ENCODE measurements around the gene ZNF831. TPM values are rescaled to one million over a fixed set of nuclear protein-coding genes. Genes with fewer than 3 reads are reported as not detected.

ZNF831 gene
- total and polyA plus RNA-seq, 9 donors, result 0.05 to 0.36 (median 0.15) TPM; not detected in 1

- Histone ChIP-seq H3K36me3 (no peaks in the 10 kb centered on the region), H3K27me3 (no peaks in the 10 kb centered on the region), H3K27ac (no peak overlapping the region), H3K4me1 (ENCODE audit: insufficient read depth) (no peaks in the 10 kb centered on the region), H3K9me3 (no peaks in the 10 kb centered on the region), H3K4me3 (no peak overlapping the region)
- 50 to 60% (median 56%) methylated on average over 3 of the region's 3 CpGs for WGBS, 3 donors
- intact Hi-C loops (cut with DNase I), result no loop called here
- TF ChIP-seq, protein P1, sequence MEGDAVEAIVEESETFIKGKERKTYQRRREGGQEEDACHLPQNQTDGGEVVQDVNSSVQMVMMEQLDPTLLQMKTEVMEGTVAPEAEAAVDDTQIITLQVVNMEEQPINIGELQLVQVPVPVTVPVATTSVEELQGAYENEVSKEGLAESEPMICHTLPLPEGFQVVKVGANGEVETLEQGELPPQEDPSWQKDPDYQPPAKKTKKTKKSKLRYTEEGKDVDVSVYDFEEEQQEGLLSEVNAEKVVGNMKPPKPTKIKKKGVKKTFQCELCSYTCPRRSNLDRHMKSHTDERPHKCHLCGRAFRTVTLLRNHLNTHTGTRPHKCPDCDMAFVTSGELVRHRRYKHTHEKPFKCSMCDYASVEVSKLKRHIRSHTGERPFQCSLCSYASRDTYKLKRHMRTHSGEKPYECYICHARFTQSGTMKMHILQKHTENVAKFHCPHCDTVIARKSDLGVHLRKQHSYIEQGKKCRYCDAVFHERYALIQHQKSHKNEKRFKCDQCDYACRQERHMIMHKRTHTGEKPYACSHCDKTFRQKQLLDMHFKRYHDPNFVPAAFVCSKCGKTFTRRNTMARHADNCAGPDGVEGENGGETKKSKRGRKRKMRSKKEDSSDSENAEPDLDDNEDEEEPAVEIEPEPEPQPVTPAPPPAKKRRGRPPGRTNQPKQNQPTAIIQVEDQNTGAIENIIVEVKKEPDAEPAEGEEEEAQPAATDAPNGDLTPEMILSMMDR (IDR thresholded peaks at IDR 0.05), result no peak
- TF ChIP-seq POLR2A (IDR thresholded peaks at IDR 0.05), result no peak
- DNase-seq, result no peak
Measured at GRCh38 chr20:59232618-59233017, 69.0 kb downstream of the ZNF831 start.

GRCh38 chr20:59235226-59235625 is 71.6 kb downstream of the ZNF831 start:
- 53 to 61% (median 58%) methylated on average over 5 of the region's 5 CpGs for WGBS, 3 donors
- DNase-seq, result no peak
- Histone ChIP-seq H3K36me3 (no peaks in the 10 kb centered on the region), H3K27me3 (no peaks in the 10 kb centered on the region), H3K4me3 (no peak overlapping the region), H3K4me1 (ENCODE audit: insufficient read depth) (no peaks in the 10 kb centered on the region), H3K9me3 (no peaks in the 10 kb centered on the region), H3K27ac (no peak overlapping the region)
- TF ChIP-seq POLR2A (IDR thresholded peaks at IDR 0.05), result no peak
- intact Hi-C loops (cut with DNase I), result no loop called here

DNA sequence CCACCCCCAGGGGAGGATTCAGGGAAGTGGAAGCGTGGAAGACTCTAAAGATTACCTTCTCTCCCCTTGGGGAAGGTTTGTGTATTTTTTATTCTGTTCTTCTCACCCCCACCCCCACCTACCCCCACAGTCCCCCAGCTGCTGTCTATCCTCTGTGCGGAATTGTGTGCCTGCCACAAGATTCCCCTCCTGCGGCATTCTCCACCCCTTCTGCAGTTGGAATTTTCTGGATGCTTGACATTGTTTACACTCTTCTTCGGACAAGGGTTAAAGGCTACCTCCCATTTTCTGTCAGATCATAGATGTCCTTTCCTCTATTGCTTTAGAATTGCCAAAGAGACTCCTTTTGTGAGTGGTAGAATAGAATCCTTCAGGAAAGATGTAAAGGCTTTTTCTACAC is 76.4 kb downstream of the ZNF831 start:
- 24 to 32% (median 27%) methylated on average over 4 of the region's 4 CpGs for WGBS, 3 donors
- no peak for DNase-seq
- intact Hi-C loops (cut with DNase I), result no loop called here
- TF ChIP-seq POLR2A (IDR thresholded peaks at IDR 0.05) (no peak), EP300 (IDR thresholded peaks at IDR 0.05) (no peak)
- TF ChIP-seq, protein P1 (IDR thresholded peaks at IDR 0.05), result no peak
- Histone ChIP-seq H3K27me3 (no peaks in the 10 kb centered on the region), H3K4me3 (no peak overlapping the region), H3K27ac (no peak overlapping the region), H3K36me3 (no peaks in the 10 kb centered on the region), H3K9me3 (no peaks in the 10 kb centered on the region), H3K4me1 (ENCODE audit: insufficient read depth) (no peaks in the 10 kb centered on the region)

DNA sequence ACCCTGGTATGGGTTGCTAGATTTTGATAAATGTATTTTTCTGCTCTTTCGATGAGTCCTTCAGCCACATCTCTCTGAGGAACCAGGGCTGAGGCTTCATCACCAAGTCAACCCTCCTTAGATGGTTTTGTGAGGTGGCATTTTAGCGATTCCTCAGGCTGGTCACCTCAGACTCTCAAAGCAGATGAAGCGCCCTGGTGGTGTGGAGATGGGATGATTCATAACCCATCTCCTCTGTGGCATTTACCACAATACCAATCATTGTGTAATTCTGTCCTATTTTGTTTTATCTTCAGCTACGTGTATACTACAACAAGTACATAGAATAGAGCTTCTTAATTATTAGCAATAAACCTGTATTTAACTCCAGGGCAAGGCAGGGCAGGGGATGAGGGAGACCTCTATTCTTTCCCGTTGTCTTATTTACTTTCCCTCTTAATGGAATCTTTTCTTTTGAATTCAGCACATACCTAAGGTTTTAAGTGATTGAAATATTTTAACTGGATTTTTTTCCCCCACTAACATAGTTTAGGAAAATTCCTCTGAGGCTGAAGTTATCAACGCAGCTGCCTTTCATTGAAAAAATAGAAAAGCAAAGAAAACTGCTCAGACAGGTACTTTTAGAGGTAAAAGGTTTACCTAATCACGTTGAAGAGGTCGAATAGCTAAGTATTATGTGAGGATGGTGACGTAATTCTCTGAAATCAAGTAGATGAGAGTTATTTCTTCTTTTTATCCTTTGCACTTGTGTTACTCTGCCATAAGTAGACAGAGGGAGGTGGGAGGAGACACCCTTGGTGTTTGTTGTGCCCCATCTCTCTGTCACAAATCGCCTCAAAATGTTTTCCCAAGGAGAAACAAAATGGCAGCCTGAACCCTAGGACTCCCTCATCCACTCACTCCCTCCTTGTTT is 79.3 kb downstream of the ZNF831 start:
- intact Hi-C loops (cut with DNase I), result no loop called here
- no peak for DNase-seq
- Histone ChIP-seq H3K36me3 (no peaks in the 10 kb centered on the region), H3K4me3 (no peak overlapping the region), H3K4me1 (ENCODE audit: insufficient read depth) (no peaks in the 10 kb centered on the region), H3K27ac (no peak overlapping the region), H3K27me3 (no peaks in the 10 kb centered on the region), H3K9me3 (no peaks in the 10 kb centered on the region)
- no peak for TF ChIP-seq POLR2A (IDR thresholded peaks at IDR 0.05)
- no peak for TF ChIP-seq EP300 (IDR thresholded peaks at IDR 0.05)
- WGBS, 3 donors, result 60 to 71% (median 62%) methylated on average over 10 of the region's 10 CpGs

- no peaks in the 10 kb centered on the region for H3K36me3 ChIP-seq
- WGBS, 3 donors, result 61 to 67% (median 65%) methylated on average over 8 of the region's 8 CpGs
- no peak overlapping the region for H3K4me3 ChIP-seq
- no peak for DNase-seq
- no peak overlapping the region for H3K27ac ChIP-seq
- no peaks in the 10 kb centered on the region for H3K4me1 ChIP-seq (ENCODE audit: insufficient read depth)
- no peak for TF ChIP-seq EP300 (IDR thresholded peaks at IDR 0.05)
- TF ChIP-seq POLR2A (IDR thresholded peaks at IDR 0.05), result no peak
- TF ChIP-seq, protein P1 (IDR thresholded peaks at IDR 0.05), result no peak
- no peaks in the 10 kb centered on the region for H3K27me3 ChIP-seq
- intact Hi-C loops (cut with DNase I), result no loop called here
- H3K9me3 ChIP-seq, result no peaks in the 10 kb centered on the region
Measured at GRCh38 chr20:59246691-59247400, 83.2 kb downstream of the ZNF831 start.

Measured in ovary (tissue), 9 donors.